GM06990 (cell line): ENCODE results near the gene FAM186B.

Experiments
- DNase-seq: peaks from one replicate; pipeline ENCODE4 v3.0.0-alpha.2; 2011; ENCODE audit not compliant: insufficient read length; ENCODE audit errors: extremely low read depth
- H3K27me3 ChIP-seq: replicated peaks from 2 replicates; pipeline ENCODE4 v1.6.0; 2011; ENCODE audit warnings: low read length; ENCODE audit not compliant: control insufficient read depth, insufficient read depth
- H3K36me3 ChIP-seq: 2 replicates; pipeline ENCODE4 v1.5.1; 2011; ENCODE audit warnings: low read length; ENCODE audit not compliant: control insufficient read depth, insufficient read depth
- H3K4me3 ChIP-seq: replicated peaks from 2 replicates; pipeline ENCODE4 v1.5.1; 2011; ENCODE audit warnings: low read depth, mild to moderate bottlenecking, control low read depth, low read length
- TF ChIP-seq, protein P1 (sequence below): IDR thresholded peaks from 2 replicates; pipeline ENCODE4 v1.5.1; 2011; ENCODE audit warnings: low read length, control low read depth, mild to moderate bottlenecking, inconsistent platforms; ENCODE audit not compliant: insufficient read depth, poor library complexity, severe bottlenecking

The FAM186B gene

DNA sequence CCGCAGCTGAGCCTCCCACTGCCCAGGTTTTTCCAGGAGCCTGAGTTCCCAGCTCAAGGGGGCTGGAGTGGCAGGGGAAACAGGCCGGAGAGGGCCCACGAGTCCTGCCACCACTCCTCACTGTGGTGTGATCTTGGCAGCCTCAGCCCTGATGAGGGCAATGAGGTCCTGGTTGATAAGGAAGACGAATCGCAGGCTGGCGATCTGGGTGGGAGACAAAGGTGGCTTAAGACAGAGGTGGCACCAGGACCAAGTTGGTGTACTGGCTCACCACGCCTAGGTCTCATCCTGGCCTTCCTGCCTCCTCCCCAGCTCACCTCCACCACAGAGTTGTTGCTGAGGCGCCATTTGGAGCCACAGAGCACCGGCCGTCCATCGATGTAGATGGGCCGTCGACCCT lies 46.9 kb downstream of the FAM186B start:
- H3K4me3 ChIP-seq, result no peak overlapping the region
- no peaks in the 10 kb centered on the region for H3K27me3 ChIP-seq
- DNase-seq, result no peak
- H3K36me3 ChIP-seq, result peaks cover 36% of the 10 kb centered on the region
- TF ChIP-seq, protein P1, sequence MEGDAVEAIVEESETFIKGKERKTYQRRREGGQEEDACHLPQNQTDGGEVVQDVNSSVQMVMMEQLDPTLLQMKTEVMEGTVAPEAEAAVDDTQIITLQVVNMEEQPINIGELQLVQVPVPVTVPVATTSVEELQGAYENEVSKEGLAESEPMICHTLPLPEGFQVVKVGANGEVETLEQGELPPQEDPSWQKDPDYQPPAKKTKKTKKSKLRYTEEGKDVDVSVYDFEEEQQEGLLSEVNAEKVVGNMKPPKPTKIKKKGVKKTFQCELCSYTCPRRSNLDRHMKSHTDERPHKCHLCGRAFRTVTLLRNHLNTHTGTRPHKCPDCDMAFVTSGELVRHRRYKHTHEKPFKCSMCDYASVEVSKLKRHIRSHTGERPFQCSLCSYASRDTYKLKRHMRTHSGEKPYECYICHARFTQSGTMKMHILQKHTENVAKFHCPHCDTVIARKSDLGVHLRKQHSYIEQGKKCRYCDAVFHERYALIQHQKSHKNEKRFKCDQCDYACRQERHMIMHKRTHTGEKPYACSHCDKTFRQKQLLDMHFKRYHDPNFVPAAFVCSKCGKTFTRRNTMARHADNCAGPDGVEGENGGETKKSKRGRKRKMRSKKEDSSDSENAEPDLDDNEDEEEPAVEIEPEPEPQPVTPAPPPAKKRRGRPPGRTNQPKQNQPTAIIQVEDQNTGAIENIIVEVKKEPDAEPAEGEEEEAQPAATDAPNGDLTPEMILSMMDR, result no peak

DNA sequence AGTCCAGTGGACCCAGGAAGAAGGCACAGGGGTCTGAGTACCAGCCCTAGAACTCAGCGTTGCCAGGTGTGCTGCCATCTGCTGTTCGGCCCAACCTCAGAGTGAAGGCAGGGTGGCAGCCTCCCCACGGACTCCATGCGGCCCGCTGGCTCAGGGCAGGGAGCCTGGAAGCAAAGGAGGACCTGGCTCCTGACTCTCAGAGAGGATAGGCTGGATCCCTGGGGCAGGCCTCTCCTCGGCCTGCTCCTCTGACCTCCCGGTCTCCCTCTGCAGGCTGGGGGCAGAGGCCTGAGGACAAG lies 47.6 kb downstream of the FAM186B start:
- H3K27me3 ChIP-seq, result no peaks in the 10 kb centered on the region
- DNase-seq, result no peak
- H3K36me3 ChIP-seq, result peaks cover 29% of the 10 kb centered on the region
- TF ChIP-seq, protein P1, result no peak
- H3K4me3 ChIP-seq, result no peak overlapping the region

DNA sequence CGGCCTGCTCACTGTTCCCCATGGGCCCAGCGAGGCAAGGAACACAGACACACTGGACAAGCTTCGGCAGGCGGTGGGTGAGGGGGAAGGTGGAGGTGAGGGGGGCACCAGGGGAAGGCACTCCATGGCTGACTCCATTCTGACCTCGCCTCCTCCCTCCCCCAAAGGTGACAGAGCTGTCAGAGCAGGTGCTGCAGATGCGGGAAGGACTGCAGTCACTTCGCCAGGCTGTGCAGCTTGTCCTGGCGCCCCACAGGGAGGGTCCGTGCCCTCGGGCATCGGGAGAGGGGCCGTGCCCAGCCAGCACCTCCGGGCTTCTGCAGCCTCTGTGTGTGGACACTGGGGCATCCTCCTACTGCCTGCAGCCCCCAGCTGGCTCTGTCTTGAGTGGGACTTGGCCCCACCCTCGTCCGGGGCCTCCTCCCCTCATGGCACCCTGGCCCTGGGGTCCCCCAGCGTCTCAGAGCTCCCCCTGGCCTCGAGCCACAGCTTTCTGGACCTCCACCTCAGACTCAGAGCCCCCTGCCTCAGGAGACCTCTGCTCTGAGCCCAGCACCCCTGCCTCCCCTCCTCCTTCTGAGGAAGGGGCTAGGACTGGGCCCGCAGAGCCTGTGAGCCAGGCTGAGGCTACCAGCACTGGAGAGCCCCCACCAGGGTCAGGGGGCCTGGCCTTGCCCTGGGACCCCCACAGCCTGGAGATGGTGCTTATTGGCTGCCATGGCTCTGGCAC lies 48.1 kb downstream of the FAM186B start:
- DNase-seq, result no peak
- Histone ChIP-seq H3K27me3 (no peaks in the 10 kb centered on the region), H3K36me3 (peaks cover 27% of the 10 kb centered on the region), H3K4me3 (no peak overlapping the region)
- TF ChIP-seq, protein P1, result no peak

DNA sequence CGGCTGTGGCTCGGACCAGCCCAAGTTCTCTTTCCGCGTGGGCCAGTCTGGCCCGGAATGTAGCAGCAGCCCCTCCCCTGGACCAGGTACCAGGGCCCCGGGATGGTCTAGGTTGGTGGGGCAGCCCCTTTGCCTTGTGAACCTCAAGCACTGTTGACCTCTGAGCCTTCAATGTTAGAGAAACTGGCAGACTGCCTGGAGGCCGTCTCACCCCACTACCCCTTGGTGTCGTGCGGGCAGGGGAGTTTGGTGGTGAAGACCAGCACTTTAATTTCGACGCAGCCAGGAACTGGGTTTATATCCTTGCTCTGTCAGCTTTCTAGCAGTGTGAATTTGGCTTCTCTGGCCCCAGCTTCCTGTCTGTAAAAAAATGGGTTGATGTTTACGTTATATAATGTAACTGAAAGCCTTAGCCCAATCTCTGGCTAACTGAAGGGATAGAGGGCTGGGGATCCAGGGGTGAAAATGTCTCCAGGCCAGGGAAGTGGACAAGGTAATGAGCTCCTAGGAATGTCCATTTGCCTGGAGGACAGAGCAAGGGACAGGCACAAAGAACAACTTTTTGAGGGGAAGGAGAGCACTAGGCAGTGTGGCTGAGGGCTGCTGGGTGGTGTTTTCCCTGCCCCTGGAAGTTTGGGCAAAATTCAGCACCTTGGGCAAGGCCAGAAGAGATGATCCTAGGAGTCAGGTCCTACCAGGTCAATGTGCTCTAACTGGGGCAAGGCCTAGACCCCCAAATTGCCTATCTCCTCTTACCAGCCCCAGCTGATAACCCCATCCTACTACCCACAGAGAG lies 48.9 kb downstream of the FAM186B start:
- DNase-seq, result no peak
- H3K4me3 ChIP-seq, result no peak overlapping the region
- H3K27me3 ChIP-seq, result no peaks in the 10 kb centered on the region
- H3K36me3 ChIP-seq, result peaks cover 24% of the 10 kb centered on the region
- TF ChIP-seq, protein P1, result no peak

DNA sequence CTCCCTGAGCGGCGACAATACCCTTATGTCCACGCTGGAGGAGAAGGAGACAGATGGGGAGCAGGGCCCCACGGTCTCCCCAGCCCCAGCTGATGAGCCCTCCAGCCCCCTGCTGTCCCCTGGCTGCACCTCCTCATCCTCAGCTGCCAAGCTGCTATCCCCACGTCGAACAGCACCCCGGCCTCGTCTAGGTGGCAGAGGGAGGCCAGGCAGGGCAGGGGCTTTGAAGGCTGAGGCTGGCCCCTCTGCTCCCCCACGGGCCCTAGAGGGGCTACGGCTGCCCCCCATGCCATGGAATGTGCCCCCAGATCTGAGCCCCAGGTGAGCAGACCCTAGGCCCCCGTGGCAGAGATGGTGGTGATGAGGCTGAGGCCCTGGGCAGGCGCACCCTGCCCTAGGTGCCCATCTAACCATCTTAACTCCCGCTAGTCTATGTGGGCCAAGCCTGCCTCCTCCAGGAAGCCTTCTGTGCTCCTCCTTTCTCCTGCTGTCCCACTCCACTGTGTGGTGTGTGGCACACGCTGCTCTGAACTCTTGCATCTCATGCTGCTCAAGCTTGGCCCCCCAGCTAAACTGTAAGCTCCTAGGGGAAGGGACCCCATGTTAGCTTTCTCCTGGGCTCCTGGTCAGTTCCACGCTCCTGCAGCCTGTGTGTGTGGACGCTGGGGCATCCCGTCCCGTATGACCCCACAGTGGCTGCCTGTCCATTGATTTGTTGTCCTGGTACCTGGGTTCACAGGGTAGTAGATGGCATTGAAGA lies 49.6 kb downstream of the FAM186B start:
- TF ChIP-seq, protein P1, result no peak
- Histone ChIP-seq H3K4me3 (no peak overlapping the region), H3K27me3 (no peaks in the 10 kb centered on the region), H3K36me3 (peaks cover 22% of the 10 kb centered on the region)
- no peak for DNase-seq
